ENCODE measurements around the gene NAV1. TPM values are rescaled to one million over a fixed set of nuclear protein-coding genes. Genes with fewer than 3 reads are reported as not detected.

The NAV1 gene
- total RNA-seq, 1 donor from 2014 or later: 34.1 TPM

GRCh38 chr1:201506092-201506491 is 32.8 kb upstream of the NAV1 start:
- intact Hi-C loops (cut with DNase I): loop anchor here (10.0 kb wide), 1 partner anchor 61 kb away; no protein-coding TSS in a partner anchor
- Histone ChIP-seq H3K36me3 (no peaks in the 10 kb centered on the region), H3K9me3 (no peaks in the 10 kb centered on the region), H3K4me3 (peak overlapping the region; percentile 88), H3K27ac (peak overlapping the region; percentile 93), H3K4me1 (peaks cover 59% of the 10 kb centered on the region), H3K27me3 (no peaks in the 10 kb centered on the region)
- TF ChIP-seq CTCF (IDR thresholded peaks at IDR 0.05): no peak
- ATAC-seq (no peak), DNase-seq (no peak)

DNA sequence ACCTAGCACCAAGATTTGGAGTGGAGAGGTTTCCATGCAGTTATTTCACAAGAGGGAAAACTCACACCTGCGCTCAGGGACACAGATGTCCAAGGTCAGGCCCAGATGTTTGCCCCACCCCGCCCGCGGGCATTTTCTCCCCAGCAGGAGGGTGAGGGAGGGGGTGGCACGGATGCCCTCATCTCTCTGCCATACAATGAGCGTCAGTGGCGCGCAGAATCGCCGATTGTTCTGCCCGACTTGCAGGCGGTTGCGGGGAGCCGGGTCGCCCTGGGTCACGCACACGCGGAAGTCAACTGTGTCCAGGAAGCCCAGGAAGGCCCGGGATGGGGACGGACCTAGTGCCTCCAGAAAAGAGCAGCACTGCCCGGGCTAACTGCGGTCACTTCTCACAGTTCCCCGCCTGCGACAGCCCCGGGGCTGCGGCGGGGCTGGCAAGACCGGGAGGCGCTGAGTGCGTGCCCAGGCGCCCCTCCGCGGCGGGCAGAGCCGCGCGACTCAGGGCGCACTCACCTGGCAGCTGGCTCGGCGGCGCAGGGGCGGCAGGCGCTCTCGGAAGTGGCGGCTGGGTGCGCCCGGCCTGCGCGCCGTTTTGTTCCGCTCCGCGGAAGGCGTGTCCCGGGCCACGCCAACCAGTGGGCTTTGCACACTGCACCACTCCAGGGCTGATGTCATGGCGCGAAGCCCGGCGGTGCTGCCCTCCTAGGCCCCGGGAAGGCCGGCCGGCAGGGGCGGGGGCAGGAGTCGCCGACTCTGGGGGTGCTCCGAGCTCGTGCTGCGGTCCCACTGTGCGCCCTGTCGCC is 32.2 kb upstream of the NAV1 start, which contains the start of gene CSRP1:
CSRP1 (minus strand) TSS at position 567 of the 803 bp plus-strand sequence. CDS start 10,820 bp downstream, outside the sequence.
- intact Hi-C loops (cut with DNase I): loop anchor here (10.0 kb wide), 1 partner anchor 62 kb away; no protein-coding TSS in a partner anchor
- Histone ChIP-seq H3K36me3 (no peaks in the 10 kb centered on the region), H3K27me3 (no peaks in the 10 kb centered on the region), H3K27ac (peak within 1 kb of the TSS; percentile 93), H3K9me3 (no peaks in the 10 kb centered on the region), H3K4me1 (peaks cover 59% of the 10 kb centered on the region), H3K4me3 (peak within 1 kb of the TSS; percentile 88)
- TF ChIP-seq CTCF (IDR thresholded peaks at IDR 0.05): no peak
- ATAC-seq (peak; percentile 92), DNase-seq (peak; percentile 95)

DNA sequence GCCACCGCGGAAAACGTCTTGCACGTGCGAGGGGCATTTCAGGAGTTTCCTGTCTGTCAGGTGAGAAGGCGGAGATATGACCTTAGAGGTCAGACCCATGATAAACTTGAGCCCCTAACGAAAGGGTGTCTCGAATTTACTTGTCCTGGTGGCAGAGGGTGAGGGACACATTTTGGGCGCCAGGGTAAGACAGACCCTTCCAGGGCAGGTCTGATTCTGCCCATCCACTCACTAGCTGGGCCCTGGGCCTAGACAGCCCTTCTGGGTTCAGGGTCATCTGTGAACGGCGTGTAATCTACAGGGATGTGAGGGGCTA is 31.6 kb upstream of the NAV1 start:
- DNase-seq: no peak
- peaks cover 59% of the 10 kb centered on the region for H3K4me1 ChIP-seq
- TF ChIP-seq CTCF (IDR thresholded peaks at IDR 0.05): no peak

GRCh38 chr1:201508809-201509208 is 30.1 kb upstream of the NAV1 start:
- no peak overlapping the region for H3K27ac ChIP-seq
- H3K4me1 ChIP-seq: peaks cover 59% of the 10 kb centered on the region
- no peak for DNase-seq
- no peaks in the 10 kb centered on the region for H3K36me3 ChIP-seq
- H3K4me3 ChIP-seq: no peak overlapping the region
- intact Hi-C loops (cut with DNase I): loop anchor here (10.0 kb wide), 1 partner anchor 64 kb away; no protein-coding TSS in a partner anchor
- ATAC-seq: no peak
- no peaks in the 10 kb centered on the region for H3K27me3 ChIP-seq
- no peaks in the 10 kb centered on the region for H3K9me3 ChIP-seq
- TF ChIP-seq CTCF (IDR thresholded peaks at IDR 0.05): no peak

More for the DNA sequence above, 31.6 kb upstream of the NAV1 start:
- H3K9me3 ChIP-seq: no peaks in the 10 kb centered on the region
- H3K36me3 ChIP-seq: no peaks in the 10 kb centered on the region
- H3K27ac ChIP-seq: peak overlapping the region; percentile 93
- no peaks in the 10 kb centered on the region for H3K27me3 ChIP-seq
- no peak for ATAC-seq
- intact Hi-C loops (cut with DNase I): loop anchor here (10.0 kb wide), 1 partner anchor 63 kb away; no protein-coding TSS in a partner anchor
- H3K4me3 ChIP-seq: peak overlapping the region; percentile 88

DNA sequence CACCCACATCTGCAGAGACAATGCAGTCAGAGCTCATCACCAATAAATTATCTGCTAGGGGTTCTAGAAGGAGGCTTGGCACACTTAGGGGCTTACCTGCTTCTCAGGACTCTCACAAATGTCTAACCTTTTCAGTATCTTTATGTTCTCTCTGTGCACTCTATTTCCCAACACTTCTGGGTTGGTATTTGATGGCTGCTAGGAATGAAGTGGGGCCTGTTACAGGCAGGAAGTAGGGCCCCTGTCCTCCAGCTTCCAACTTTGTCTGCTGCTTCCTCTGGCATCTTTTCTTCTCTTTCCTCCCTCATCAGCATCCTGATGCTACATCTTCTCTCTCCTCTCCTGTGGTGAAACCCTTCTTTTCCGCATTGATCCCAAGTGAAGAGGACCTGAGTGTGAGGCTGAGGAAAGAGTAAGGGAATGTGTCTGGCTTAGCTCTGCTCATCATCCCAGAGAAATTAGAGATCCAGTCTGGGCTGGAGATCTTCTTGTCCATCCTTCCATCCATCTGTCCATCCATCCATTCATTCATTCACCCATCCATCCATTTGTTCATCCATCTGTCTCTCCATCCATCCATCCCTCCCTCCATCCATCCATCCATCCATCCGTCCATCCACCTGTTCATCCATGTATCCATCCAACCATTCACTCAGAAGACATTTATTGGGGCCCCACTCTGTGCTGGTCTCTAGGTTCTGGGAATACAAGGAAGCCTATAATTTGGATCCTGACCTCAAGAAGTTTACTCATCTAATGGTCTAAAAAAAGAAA is 29.1 kb upstream of the NAV1 start:
- H3K36me3 ChIP-seq: no peaks in the 10 kb centered on the region
- DNase-seq (no peak), ATAC-seq (no peak)
- no peak for TF ChIP-seq CTCF (IDR thresholded peaks at IDR 0.05)
- peaks cover 49% of the 10 kb centered on the region for H3K4me1 ChIP-seq
- H3K27ac ChIP-seq: no peak overlapping the region
- intact Hi-C loops (cut with DNase I): loop anchor here (10.0 kb wide), 1 partner anchor 65 kb away; no protein-coding TSS in a partner anchor
- no peaks in the 10 kb centered on the region for H3K27me3 ChIP-seq
- no peak overlapping the region for H3K4me3 ChIP-seq
- H3K9me3 ChIP-seq: no peaks in the 10 kb centered on the region

Measured in upper lobe of right lung (tissue), 1 donor.